IMR-90 (cell line): ENCODE results near the gene ANKRD31.

Source experiments
- CEBPB ChIP-seq: IDR thresholded peaks from 2 replicates; pipeline ENCODE4 v1.6.1; 2012; ENCODE audit warnings: low read depth, low read length, improper control_type of control experiment
- CTCF ChIP-seq: conservative IDR thresholded peaks from 2 replicates; pipeline ENCODE4 v1.5.1; 2012; ENCODE audit warnings: mild to moderate bottlenecking, low read depth, low read length, improper control_type of control experiment
- MXI1 ChIP-seq: IDR thresholded peaks from 2 replicates; pipeline ENCODE4 v1.6.1; 2012; ENCODE audit warnings: low read depth, mild to moderate bottlenecking, low read length, moderate library complexity, borderline replicate concordance
- POLR2A ChIP-seq: IDR thresholded peaks from 2 replicates; pipeline ENCODE4 v1.6.1; 2012; ENCODE audit warnings: mild to moderate bottlenecking, low read depth, low read length
- RCOR1 ChIP-seq: IDR thresholded peaks from 2 replicates; pipeline ENCODE4 v1.6.1; 2012; ENCODE audit warnings: mild to moderate bottlenecking, low read length, improper control_type of control experiment; ENCODE audit not compliant: insufficient replicate concordance
- RFX5 ChIP-seq: IDR thresholded peaks from 2 replicates; pipeline ENCODE4 v1.8.0; 2012; ENCODE audit warnings: low read depth, mild to moderate bottlenecking, low read length, moderate library complexity
- SMC3 ChIP-seq: fragments of 150-350 bp; IDR thresholded peaks from 2 replicates; pipeline ENCODE4 v1.6.1; 2016; ENCODE audit warnings: low read depth, mild to moderate bottlenecking, antibody characterized with exemption, low read length, moderate library complexity

GRCh38 chr5:75169516-75169915 is 67.2 kb downstream of the ANKRD31 start:
- no peak for TF ChIP-seq SMC3
- TF ChIP-seq RFX5, result no peak
- no peak for TF ChIP-seq RCOR1
- TF ChIP-seq MXI1, result no peak
- no peak for TF ChIP-seq CEBPB
- no peak for TF ChIP-seq CTCF
- TF ChIP-seq POLR2A, result no peak
